MM.1S (cell line): ENCODE results near the gene ZBTB39.

ENCODE experiments used
- DNase-seq: peaks from one replicate; pipeline ENCODE4 v3.0.0-alpha.2; 2015
- H2AFZ ChIP-seq: fragments of 300-600 bp; sonication (generic); 2 replicates; pipeline ENCODE4 v1.6.0; 2016; ENCODE audit warnings: antibody characterized with exemption, low read length
- H3F3A ChIP-seq: fragments of 300-600 bp; sonication (generic); 2 replicates; pipeline ENCODE4 v1.6.1; 2016; ENCODE audit warnings: mild to moderate bottlenecking, antibody characterized with exemption, low read length, moderate library complexity, mixed read lengths; ENCODE audit not compliant: insufficient read depth
- H3K27ac ChIP-seq: fragments of 300-600 bp; sonication (generic); 2 replicates; pipeline ENCODE4 v1.5.1; 2016; ENCODE audit warnings: mild to moderate bottlenecking, low read length
- H3K27me3 ChIP-seq: fragments of 300-600 bp; sonication (generic); replicated peaks from 2 replicates; pipeline ENCODE4 v1.6.0; 2016; ENCODE audit warnings: low read length; ENCODE audit not compliant: insufficient read depth
- H3K36me3 ChIP-seq: fragments of 300-600 bp; sonication (generic); replicated peaks from 2 replicates; pipeline ENCODE4 v1.6.1; 2016; ENCODE audit warnings: mild to moderate bottlenecking, low read length, mixed read lengths; ENCODE audit not compliant: insufficient read depth
- H3K4me1 ChIP-seq: fragments of 300-600 bp; sonication (generic); 2 replicates; pipeline ENCODE4 v1.6.1; 2016; ENCODE audit warnings: low read length, mixed read lengths
- H3K4me2 ChIP-seq: fragments of 300-600 bp; sonication (generic); 2 replicates; pipeline ENCODE4 v1.6.0; 2016; ENCODE audit warnings: low read depth, low read length
- H3K4me3 ChIP-seq: fragments of 300-600 bp; sonication (generic); 2 replicates; pipeline ENCODE4 v1.5.1; 2016; ENCODE audit warnings: low read length, mixed read lengths
- H3K79me2 ChIP-seq: fragments of 300-600 bp; sonication (generic); 2 replicates; pipeline ENCODE4 v1.6.1; 2016; ENCODE audit warnings: mixed run types, low read length, mixed read lengths
- H3K9ac ChIP-seq: fragments of 300-600 bp; sonication (generic); 2 replicates; pipeline ENCODE4 v1.6.1; 2016; ENCODE audit warnings: low read length, mixed read lengths
- H3K9me2 ChIP-seq: fragments of 300-600 bp; sonication (generic); replicated peaks from 2 replicates; pipeline ENCODE4 v1.6.1; 2016; ENCODE audit warnings: mild to moderate bottlenecking, low read length, mixed read lengths; ENCODE audit not compliant: insufficient read depth
- H3K9me3 ChIP-seq: fragments of 300-600 bp; sonication (generic); replicated peaks from 2 replicates; pipeline ENCODE4 v1.6.1; 2016; ENCODE audit warnings: mild to moderate bottlenecking, low read length, mixed read lengths; ENCODE audit not compliant: insufficient read depth
- H4K20me1 ChIP-seq: fragments of 300-600 bp; sonication (generic); 2 replicates; pipeline ENCODE4 v1.6.1; 2016; ENCODE audit warnings: mild to moderate bottlenecking, low read length, moderate library complexity, mixed read lengths; ENCODE audit not compliant: insufficient read depth
- CTCF ChIP-seq: fragments of 300-600 bp; sonication (generic); IDR thresholded peaks from 2 replicates; pipeline ENCODE4 v1.5.1; 2016; ENCODE audit warnings: antibody characterized with exemption, low read length, mixed read lengths
- EZH2 ChIP-seq: fragments of 300-600 bp; sonication (generic); optimal IDR thresholded peaks from 2 replicates; pipeline ENCODE3; 2017; ENCODE audit warnings: low read depth, mild to moderate bottlenecking, antibody characterized with exemption, low read length, mixed read lengths
- EZH2phosphoT487 ChIP-seq: fragments of 300-600 bp; sonication (generic); IDR thresholded peaks from 2 replicates; pipeline ENCODE4 v1.6.1; 2018; ENCODE audit warnings: antibody characterized with exemption, low read length

Gene ZBTB39

GRCh38 chr12:57048423-57049118 lies 42.2 kb upstream of the ZBTB39 start:
- TF ChIP-seq EZH2, result no peak
- no peak for TF ChIP-seq EZH2phosphoT487
- no peak for TF ChIP-seq CTCF
- Histone ChIP-seq H2AFZ (no peak overlapping the region), H3K4me3 (no peak overlapping the region), H3K79me2 (no peaks in the 10 kb centered on the region), H3K4me1 (no peaks in the 10 kb centered on the region), H3K36me3 (no peaks in the 10 kb centered on the region), H3K4me2 (no peak overlapping the region), H3K9me3 (no peaks in the 10 kb centered on the region), H3K9me2 (no peaks in the 10 kb centered on the region), H3K9ac (no peak overlapping the region), H3K27ac (no peak overlapping the region), H4K20me1 (no peaks in the 10 kb centered on the region), H3K27me3 (no peaks in the 10 kb centered on the region), H3F3A (no peaks in the 10 kb centered on the region)
- DNase-seq, result no peak

DNA sequence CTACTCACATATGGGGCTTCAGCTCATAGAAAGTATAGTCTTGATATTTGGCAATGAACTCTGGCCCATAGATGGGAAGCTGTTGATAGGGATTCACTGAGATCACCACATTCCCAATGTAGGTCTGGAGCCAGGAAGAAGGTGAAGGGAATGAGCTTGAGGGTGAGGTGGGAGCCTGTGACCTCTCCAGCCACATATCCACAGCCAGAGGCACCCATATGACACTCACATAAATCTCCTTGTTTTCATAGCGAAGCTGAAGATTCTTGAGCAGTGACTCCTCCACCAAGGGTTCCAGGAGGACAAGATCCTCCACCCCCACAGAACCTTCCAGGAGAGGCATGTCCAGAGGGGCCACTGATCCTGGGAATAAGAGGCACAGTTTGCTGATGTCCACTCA lies 41.6 kb upstream of the ZBTB39 start:
- no peak for DNase-seq
- no peaks in the 10 kb centered on the region for H3K9me3 ChIP-seq
- H3K4me2 ChIP-seq, result no peak overlapping the region
- H3K36me3 ChIP-seq, result no peaks in the 10 kb centered on the region
- H3K9me2 ChIP-seq, result no peaks in the 10 kb centered on the region
- H3K4me3 ChIP-seq, result no peak overlapping the region
- H3K27me3 ChIP-seq, result no peaks in the 10 kb centered on the region
- H3K79me2 ChIP-seq, result no peaks in the 10 kb centered on the region
- no peaks in the 10 kb centered on the region for H3F3A ChIP-seq
- TF ChIP-seq EZH2 (no peak), EZH2phosphoT487 (no peak), CTCF (no peak)
- H3K27ac ChIP-seq, result no peak overlapping the region
- H3K9ac ChIP-seq, result no peak overlapping the region
- no peaks in the 10 kb centered on the region for H3K4me1 ChIP-seq
- H2AFZ ChIP-seq, result no peak overlapping the region
- no peaks in the 10 kb centered on the region for H4K20me1 ChIP-seq

- H4K20me1 ChIP-seq, result no peaks in the 10 kb centered on the region
- no peak overlapping the region for H3K27ac ChIP-seq
- H3K9me3 ChIP-seq, result no peaks in the 10 kb centered on the region
- no peak overlapping the region for H3K4me2 ChIP-seq
- H3K9me2 ChIP-seq, result no peaks in the 10 kb centered on the region
- no peak overlapping the region for H2AFZ ChIP-seq
- H3K9ac ChIP-seq, result no peak overlapping the region
- no peaks in the 10 kb centered on the region for H3K27me3 ChIP-seq
- no peaks in the 10 kb centered on the region for H3F3A ChIP-seq
- no peak overlapping the region for H3K4me3 ChIP-seq
- no peak for TF ChIP-seq EZH2phosphoT487
- TF ChIP-seq CTCF, result no peak
- DNase-seq, result no peak
- no peaks in the 10 kb centered on the region for H3K79me2 ChIP-seq
- no peaks in the 10 kb centered on the region for H3K4me1 ChIP-seq
- no peaks in the 10 kb centered on the region for H3K36me3 ChIP-seq
Measured at GRCh38 chr12:57046947-57047890, 40.9 kb upstream of the ZBTB39 start.
